Kidney glomerular epithelial cell (primary cell): ENCODE results near the gene RPS16.

Experiments used
- DNase-seq: peaks from one replicate; lab custom pipeline; 2025; lab: John Stamatoyannopoulos, UW

RPS16 gene

GRCh38 chr19:39422020-39422419 is 13.7 kb downstream of the RPS16 start:
- DNase-seq = no peak

GRCh38 chr19:39420769-39421168 is 15.0 kb downstream of the RPS16 start:
- DNase-seq = no peak

- no peak for DNase-seq
These were observed 16.7 kb downstream of the RPS16 start for GRCh38 chr19:39419003-39419402.

- no peak for DNase-seq
These were observed 18.1 kb downstream of the RPS16 start for GRCh38 chr19:39417463-39418181.

- DNase-seq = no peak
These were observed 19.3 kb downstream of the RPS16 start for GRCh38 chr19:39416152-39417120.

DNA sequence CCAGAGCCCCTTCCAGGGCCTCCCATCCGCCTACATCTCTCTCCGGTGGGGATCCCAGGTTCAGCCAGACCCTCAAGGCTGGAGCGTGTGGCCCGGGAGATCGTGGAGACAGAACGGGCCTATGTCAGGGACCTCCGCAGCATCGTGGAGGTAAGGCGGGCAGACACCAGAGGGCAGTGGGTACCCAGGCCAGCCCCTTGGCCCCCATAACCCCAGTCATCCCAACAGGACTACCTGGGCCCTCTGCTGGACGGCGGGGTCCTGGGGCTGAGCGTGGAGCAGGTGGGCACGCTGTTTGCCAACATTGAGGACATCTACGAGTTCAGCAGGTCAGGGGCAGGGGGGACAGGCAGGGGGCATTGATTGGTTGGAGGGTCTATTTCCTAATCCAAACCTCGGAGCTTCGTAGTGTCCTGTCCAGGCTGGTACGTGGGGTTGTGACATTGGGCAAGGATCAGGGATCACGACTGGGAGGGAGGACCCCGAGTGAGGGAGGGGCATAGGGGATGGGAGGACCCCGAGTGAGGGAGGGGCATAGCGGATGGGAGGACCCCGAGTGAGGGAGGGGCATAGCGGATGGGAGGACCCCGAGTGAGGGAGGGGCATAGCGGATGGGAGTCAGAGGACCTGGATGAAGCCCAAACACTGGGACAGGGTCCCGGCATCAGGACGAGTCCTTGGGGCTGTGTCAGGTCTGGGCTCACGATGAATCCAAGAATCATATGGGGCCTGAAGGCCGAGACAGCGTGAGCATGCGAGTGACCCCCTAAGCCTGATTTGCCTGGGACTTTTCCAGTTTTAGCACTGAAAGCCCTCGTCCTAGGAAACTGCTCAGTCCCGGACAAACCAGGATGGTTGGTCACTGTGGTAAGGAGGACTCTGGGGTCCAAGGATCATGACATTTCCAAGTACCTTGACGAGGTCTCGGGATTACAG is 20.4 kb downstream of the RPS16 start:
- DNase-seq = no peak

DNA sequence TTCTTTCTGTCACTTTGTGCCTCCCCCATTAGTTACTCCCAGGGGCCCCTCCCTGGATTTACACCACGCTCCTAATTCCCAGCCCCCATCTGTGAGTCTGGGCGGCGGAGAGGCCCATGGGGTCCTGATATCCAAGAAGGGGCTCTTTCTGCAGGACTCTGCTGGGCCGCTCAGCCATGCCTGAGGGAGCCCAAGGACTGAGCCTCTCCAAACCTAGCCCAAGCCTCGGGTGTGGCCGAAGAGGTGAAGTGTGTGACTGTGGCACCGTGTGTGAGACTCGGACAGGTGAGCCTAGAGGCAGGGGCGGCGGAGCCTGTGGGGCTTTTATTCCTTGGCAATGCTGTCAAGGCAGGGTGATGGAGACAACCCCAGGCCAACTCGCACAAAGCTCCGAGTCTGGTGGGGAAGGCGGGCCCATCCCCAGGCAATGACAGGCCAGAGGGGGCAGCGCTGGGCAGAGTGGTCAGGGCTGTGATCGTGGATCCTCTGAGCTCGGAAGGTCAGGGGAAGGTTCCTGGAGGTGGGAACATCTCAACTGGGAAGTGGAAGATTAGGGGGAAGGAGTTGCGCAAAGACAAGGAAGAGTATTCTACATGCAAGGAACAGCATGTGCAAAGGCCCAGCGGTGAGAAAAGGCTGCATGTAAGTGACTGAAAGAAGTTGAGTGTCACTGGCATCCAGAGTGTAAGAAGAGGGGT is 21.7 kb downstream of the RPS16 start:
- DNase-seq = peak; percentile 18

- no peak for DNase-seq
These were observed 22.4 kb downstream of the RPS16 start for GRCh38 chr19:39413272-39413910.

DNA sequence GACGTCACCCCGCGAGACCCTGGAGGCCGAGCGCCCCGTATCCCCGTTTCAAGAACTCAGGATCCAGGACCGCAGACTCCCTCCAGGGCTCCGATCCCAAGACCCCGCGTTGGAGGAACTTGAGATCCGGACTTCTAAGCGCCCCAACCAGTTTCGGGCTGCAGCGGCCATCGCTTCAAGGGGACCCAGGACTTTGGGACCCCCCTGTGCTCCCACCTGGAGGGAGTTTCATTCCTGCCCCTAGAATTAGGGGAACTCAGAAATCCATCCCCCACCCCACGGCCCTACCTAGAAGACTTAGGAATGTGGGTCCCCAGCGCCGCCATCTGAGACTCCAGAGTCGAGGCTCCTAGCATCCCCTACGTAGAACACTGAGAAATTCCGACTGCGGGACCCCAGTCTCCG is 22.9 kb downstream of the RPS16 start:
- no peak for DNase-seq

GRCh38 chr19:39412100-39412866 is 23.5 kb downstream of the RPS16 start, which contains the start of gene PLEKHG2:
PLEKHG2 (plus strand) TSS chr19:39412669; CDS start chr19:39414087, 1,418 bp downstream.
- DNase-seq = peak; percentile 98

DNA sequence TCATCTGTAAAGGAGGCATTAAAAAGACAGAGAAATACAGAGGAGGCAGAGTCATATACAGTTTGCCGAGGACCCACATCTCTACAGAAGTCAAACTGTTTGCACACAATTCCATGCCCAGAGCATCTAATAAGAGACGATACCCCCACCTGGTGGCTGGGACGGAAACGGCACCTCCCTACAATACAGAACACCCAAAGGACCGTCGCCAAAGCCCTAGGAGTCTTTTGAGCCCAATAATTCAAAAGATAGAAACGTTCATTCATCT is 24.0 kb downstream of the RPS16 start:
- DNase-seq = peak; percentile 94

DNA sequence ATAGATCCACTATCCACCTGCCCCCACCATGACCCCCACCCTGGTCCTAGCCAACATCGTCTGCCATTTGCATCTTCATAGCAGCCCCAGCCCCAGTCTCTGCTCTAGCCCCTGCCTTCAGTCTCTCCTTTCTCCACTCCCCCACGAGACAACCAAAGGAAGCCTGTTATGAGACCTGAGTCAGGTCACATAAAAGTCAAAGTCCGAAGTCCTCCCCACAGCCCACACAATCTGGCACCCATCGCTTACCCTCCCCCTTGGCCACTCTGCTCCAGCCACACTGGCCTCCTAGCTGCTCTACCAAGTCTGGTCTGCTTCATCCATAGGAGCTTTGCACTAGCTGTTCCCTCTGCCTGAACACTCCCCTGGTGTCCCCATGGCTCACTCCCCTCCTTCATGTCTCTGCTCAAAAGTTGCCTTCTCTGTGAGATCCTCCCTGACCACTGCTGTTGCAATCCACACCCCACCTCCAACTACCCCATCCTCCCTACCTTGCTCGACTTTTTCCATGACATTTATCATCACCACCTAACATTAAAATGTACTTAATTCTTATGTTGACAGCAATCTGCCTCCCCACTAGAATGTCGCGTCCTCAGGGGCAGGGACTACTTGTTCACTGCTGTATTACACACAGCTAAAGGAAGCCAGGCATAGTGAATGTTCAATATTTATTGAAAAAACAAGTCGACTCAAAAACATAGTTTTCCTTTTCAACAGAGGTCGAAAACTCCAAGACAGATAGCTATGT is 24.5 kb downstream of the RPS16 start:
- no peak for DNase-seq

DNA sequence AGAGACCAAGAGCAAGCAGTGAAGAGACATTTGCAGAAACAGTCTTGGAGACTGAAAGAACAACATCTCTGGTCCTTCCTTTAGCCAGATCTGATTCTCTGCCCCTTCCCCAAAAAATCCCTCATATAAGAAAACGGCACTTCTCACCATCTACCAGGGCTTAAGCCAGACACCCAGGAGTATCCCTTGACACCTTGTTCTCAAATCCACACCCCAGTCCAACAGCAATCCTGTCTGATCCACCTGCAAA is 25.0 kb downstream of the RPS16 start:
- DNase-seq = no peak

DNA sequence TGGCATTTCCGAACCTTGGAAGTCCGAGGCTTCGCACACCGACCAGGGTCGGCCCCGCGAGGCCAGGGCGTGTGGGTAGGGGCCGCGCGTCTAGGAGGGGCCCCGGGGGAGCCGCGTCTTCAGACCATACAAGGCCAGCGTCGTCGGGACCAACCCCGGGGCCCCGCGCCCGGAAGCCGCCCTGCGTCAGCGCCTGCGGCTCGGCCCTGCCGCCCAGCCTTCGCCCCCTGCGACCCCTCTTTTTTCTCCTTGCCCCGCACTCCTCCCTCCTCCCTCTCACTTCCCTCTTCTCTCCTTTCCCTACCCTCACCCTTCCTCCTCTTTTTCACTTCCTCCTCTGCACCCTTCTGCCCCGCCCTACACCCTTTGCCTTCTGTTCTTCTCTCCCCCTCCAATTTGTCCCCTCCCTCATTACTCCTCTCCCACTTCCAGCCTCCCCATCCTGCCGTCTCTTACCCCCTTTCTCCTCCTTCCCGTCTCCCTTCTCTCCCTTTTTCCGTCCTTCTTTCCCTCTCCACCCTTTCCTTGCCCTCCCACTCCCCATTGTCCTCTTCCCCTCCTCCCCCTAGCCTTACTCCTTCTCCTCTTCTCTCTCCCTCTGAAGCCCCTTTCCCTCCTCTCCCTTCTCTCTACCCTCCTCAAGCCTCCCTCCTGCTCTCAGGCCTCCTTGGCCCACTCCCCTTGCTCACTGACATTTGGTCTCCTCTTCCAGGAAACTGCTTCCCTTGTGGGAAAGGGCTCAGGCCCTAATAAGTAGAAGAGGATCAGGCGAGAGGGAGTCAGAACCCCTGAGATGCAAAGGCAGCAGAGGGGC is 25.5 kb downstream of the RPS16 start:
- no peak for DNase-seq

DNA sequence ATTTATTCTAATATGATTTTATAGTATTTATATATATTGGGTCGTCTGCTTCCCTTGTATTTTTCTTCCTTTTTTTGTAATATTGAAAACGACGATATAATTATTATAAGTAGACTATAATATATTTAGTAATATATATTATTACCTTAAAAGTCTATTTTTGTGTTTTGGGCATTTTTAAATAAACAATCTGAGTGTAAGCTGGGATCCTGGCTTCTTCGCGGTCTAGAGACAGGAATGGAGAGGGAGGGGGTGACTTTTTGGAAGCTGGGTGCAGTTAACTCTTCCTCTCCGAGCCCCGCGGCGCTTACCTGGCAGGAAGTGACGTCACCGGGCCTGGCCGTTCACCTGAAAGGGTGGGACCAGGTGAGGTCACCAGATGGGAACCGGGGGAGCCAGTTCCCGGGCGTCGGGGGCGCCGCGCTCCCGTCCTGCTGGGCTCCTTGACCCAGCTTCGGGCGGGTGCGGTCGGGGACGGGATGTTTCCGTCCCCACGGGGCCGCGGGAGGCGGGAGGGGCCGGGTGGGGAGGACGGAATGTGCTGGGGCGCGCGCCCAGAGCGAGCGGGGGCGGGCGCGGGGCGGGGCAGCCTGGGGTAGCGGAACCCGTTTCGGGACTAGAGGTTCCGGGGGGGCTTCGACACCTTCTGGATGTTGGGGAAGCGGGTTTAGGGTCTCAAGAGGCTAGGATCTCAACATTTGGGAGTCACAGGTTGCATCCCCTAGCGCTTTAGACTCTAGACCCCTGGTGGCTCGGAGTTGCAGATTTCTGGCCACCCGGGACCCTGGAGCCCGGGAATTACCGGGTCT is 26.3 kb downstream of the RPS16 start:
- DNase-seq = peak; percentile 42

DNA sequence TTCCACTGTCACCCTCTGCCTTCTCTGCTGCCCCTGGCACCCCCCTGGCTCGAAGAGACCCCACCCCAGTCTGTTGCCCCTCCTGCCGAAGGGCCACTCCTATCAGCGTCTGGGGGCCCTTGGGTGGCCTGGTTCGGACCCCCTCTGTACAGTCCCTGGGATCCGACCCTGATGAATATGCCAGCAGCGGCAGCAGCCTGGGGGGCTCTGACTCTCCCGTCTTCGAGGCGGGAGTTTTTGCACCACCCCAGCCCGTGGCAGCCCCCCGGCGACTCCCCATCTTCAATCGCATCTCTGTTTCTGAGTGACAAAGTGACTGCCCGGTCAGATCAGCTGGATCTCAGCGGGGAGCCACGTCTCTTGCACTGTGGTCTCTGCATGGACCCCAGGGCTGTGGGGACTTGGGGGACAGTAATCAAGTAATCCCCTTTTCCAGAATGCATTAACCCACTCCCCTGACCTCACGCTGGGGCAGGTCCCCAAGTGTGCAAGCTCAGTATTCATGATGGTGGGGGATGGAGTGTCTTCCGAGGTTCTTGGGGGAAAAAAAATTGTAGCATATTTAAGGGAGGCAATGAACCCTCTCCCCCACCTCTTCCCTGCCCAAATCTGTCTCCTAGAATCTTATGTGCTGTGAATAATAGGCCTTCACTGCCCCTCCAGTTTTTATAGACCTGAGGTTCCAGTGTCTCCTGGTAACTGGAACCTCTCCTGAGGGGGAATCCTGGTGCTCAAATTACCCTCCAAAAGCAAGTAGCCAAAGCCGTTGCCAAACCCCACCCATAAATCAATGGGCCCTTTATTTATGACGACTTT is 27.1 kb downstream of the RPS16 start:
- no peak for DNase-seq
